ENCODE data around the gene NUP188. TPM values are rescaled to one million over a fixed set of nuclear protein-coding genes. Genes with fewer than 3 reads are reported as not detected.

NUP188 gene
- total RNA-seq, 1 donor from 2014 or later = 66.7 TPM

- H3K36me3 ChIP-seq = no peaks in the 10 kb centered on the region
- no peak overlapping the region for H3K4me2 ChIP-seq
- peaks cover 13% of the 10 kb centered on the region for H4K20me1 ChIP-seq (ENCODE audit: low read depth)
- H2AFZ ChIP-seq (replicated peaks) = no peak overlapping the region
- H3K4me1 ChIP-seq = peaks cover 4% of the 10 kb centered on the region
- Mint-ChIP-seq H3K36me3 (peaks cover 10% of the 10 kb centered on the region), H3K4me3 (no peak overlapping the region), H3K4me1 (peaks cover 22% of the 10 kb centered on the region), H3K27me3 (ENCODE audit: insufficient read depth, low read depth) (peaks cover 8% of the 10 kb centered on the region), H3K9me3 (no peaks in the 10 kb centered on the region), H3K27ac (no peak overlapping the region)
- no peak for DNase-seq (ENCODE audit: low spot score)
- no peaks in the 10 kb centered on the region for H3K9me3 ChIP-seq (ENCODE audit: low read depth)
- H3K9ac ChIP-seq = no peak overlapping the region
- no peak for TF ChIP-seq EZH2phosphoT487 (IDR thresholded peaks at IDR 0.05)
- TF ChIP-seq CTCF (IDR thresholded peaks at IDR 0.05) = no peak
- no peak for TF ChIP-seq EZH2 (IDR thresholded peaks at IDR 0.05)
- H3K79me2 ChIP-seq (ENCODE audit: low read depth) = peaks cover 35% of the 10 kb centered on the region
- H3K27me3 ChIP-seq = no peaks in the 10 kb centered on the region
- no peak overlapping the region for H3K4me3 ChIP-seq
- H3K27ac ChIP-seq = no peak overlapping the region
- peaks cover 8% of the 10 kb centered on the region for H3F3A ChIP-seq (ENCODE audit: low read depth)
Measured at GRCh38 chr9:129040113-129040643, 92.7 kb downstream of the NUP188 start.

GRCh38 chr9:129042016-129042415 is 94.5 kb downstream of the NUP188 start:
- Mint-ChIP-seq H3K27me3 (ENCODE audit: insufficient read depth, low read depth) (peaks cover 5% of the 10 kb centered on the region), H3K36me3 (peaks cover 10% of the 10 kb centered on the region), H3K4me1 (peaks cover 12% of the 10 kb centered on the region), H3K27ac (no peak overlapping the region), H3K9me3 (no peaks in the 10 kb centered on the region), H3K4me3 (no peak overlapping the region)
- H3K79me2 ChIP-seq (ENCODE audit: low read depth) = peaks cover 31% of the 10 kb centered on the region
- H3K36me3 ChIP-seq = no peaks in the 10 kb centered on the region
- H3K4me1 ChIP-seq = peaks cover 4% of the 10 kb centered on the region
- H3K9ac ChIP-seq = no peak overlapping the region
- TF ChIP-seq EZH2phosphoT487 (IDR thresholded peaks at IDR 0.05) (no peak), CTCF (IDR thresholded peaks at IDR 0.05) (no peak), EZH2 (IDR thresholded peaks at IDR 0.05) (no peak)
- H3K9me3 ChIP-seq (ENCODE audit: low read depth) = no peaks in the 10 kb centered on the region
- H4K20me1 ChIP-seq (ENCODE audit: low read depth) = peaks cover 12% of the 10 kb centered on the region
- H3K27me3 ChIP-seq = no peaks in the 10 kb centered on the region
- no peak overlapping the region for H3K4me2 ChIP-seq
- H2AFZ ChIP-seq (replicated peaks) = no peak overlapping the region
- no peak for DNase-seq (ENCODE audit: low spot score)
- H3K4me3 ChIP-seq = no peak overlapping the region
- H3K27ac ChIP-seq = no peak overlapping the region
- no peaks in the 10 kb centered on the region for H3F3A ChIP-seq (ENCODE audit: low read depth)

- no peak for DNase-seq (ENCODE audit: low spot score)
- Histone ChIP-seq H4K20me1 (ENCODE audit: low read depth) (no peaks in the 10 kb centered on the region), H3K27ac (no peak overlapping the region), H3F3A (ENCODE audit: low read depth) (no peaks in the 10 kb centered on the region), H3K27me3 (no peaks in the 10 kb centered on the region), H3K9me3 (ENCODE audit: low read depth) (no peaks in the 10 kb centered on the region), H3K4me1 (no peaks in the 10 kb centered on the region), H2AFZ (replicated peaks) (no peak overlapping the region), H3K4me2 (no peak overlapping the region), H3K36me3 (no peaks in the 10 kb centered on the region), H3K9ac (no peak overlapping the region), H3K79me2 (ENCODE audit: low read depth) (no peaks in the 10 kb centered on the region), H3K4me3 (no peak overlapping the region)
- Mint-ChIP-seq H3K36me3 (peaks cover 6% of the 10 kb centered on the region), H3K27ac (no peak overlapping the region), H3K9me3 (no peaks in the 10 kb centered on the region), H3K4me1 (no peaks in the 10 kb centered on the region), H3K4me3 (no peak overlapping the region), H3K27me3 (ENCODE audit: insufficient read depth, low read depth) (no peaks in the 10 kb centered on the region)
- no peak for TF ChIP-seq EZH2phosphoT487 (IDR thresholded peaks at IDR 0.05)
- no peak for TF ChIP-seq CTCF (IDR thresholded peaks at IDR 0.05)
- no peak for TF ChIP-seq EZH2 (IDR thresholded peaks at IDR 0.05)
Measured at GRCh38 chr9:129052592-129052991, 105.1 kb downstream of the NUP188 start.
